ENCODE results near the gene SCYGR6.

The SCYGR6 gene

DNA sequence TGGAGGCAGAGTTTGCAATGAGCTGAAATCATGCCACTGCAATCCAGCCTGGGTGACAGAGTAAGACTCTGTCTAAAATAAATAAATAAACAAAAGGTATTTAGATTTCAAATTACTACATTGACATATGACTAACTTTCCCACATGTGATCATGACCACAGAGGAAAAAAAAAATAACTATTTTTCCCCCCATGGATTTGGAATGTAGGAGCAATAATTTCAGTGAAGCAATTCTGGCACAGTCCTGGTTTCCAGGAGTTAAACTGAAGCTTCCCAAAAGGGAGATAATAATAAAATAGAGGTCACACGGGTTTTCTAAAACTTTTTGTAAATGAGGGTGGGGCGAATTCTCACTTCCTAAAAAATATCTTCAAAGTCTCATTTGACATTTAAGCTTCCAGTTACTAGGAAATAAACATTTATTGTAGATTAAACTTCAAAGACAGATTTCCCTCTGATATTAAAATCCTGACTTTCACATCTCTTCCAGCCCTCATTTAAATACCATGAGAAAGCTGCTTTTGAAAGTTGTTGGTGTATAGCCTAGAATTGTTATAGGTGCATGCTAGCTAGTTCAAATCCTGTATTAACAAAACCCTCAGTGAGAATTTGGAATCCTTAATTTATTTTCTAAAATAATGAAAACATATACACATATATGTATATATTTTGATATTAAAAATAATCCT lies 27.4 kb downstream of the SCYGR6 start:
- no peak for FAIRE-seq
- no peak for DNase-seq (ENCODE audit: insufficient read length, low spot score)
- TF ChIP-seq PAX5 (IDR thresholded peaks at IDR 0.05; ENCODE audit: insufficient read depth, low read length, severe bottlenecking) (no peak), POLR2AphosphoS5 (IDR thresholded peaks at IDR 0.05; ENCODE audit: low read depth, low read length) (no peak)

DNA sequence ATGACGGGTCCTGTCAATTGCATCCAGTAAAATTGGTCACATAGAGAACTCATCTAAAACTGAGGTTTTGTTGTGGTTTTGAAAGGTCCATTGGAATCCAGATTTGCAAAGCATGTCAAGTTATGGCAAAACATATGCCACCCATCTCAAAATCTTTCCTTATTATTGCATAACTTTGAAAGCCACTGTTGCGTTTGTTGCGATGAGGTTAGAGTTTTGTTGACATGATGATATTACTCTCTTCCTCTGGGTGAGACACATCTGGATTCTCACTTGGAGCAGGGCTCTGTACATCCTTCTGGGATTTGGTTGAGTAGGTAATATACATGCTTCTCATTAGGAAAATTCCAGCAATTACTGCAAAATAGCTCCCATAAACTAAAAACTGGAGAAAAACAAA lies 37.4 kb downstream of the SCYGR6 start:
- FAIRE-seq (no peak), DNase-seq (ENCODE audit: insufficient read length, low spot score) (no peak)
- TF ChIP-seq SPI1 (IDR thresholded peaks at IDR 0.05; ENCODE audit: low read depth, low read length) (no peak), POU2F2 (IDR thresholded peaks at IDR 0.05; ENCODE audit: low read depth, low read length) (no peak), TAF1 (IDR thresholded peaks at IDR 0.05; ENCODE audit: low read depth, low read length) (no peak), PAX5 (IDR thresholded peaks at IDR 0.05; ENCODE audit: insufficient read depth, low read length, severe bottlenecking) (no peak), POLR2AphosphoS5 (IDR thresholded peaks at IDR 0.05; ENCODE audit: low read depth, low read length) (no peak)

DNA sequence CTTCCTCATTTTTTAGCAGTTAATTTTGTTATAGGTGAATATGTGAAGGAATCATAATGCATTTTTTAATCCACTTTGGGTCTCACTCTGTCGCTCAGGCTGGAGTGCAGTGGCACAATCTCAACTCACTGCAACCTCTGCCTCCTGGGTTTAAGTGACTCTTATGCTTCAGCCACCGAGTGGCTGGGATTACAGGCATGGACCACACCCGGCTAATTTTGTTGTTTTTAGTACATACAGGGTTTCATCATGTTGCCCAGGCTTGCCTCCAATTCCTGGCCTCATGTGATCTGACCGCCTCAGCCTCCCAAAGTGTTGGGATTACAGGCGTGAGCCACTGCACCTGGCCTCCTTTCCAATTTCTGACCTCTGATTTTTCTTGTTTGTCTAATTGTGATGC lies 40.3 kb downstream of the SCYGR6 start:
- FAIRE-seq, result no peak
- TF ChIP-seq POLR2A (IDR thresholded peaks at IDR 0.05; ENCODE audit: low read depth, low read length), result no peak
- TF ChIP-seq POLR2AphosphoS5 (IDR thresholded peaks at IDR 0.05; ENCODE audit: low read depth, low read length), result no peak
- no peak for TF ChIP-seq PAX5 (IDR thresholded peaks at IDR 0.05; ENCODE audit: insufficient read depth, low read length, severe bottlenecking)
- TF ChIP-seq TAF1 (IDR thresholded peaks at IDR 0.05; ENCODE audit: low read depth, low read length), result no peak
- no peak for DNase-seq (ENCODE audit: insufficient read length, low spot score)

DNA sequence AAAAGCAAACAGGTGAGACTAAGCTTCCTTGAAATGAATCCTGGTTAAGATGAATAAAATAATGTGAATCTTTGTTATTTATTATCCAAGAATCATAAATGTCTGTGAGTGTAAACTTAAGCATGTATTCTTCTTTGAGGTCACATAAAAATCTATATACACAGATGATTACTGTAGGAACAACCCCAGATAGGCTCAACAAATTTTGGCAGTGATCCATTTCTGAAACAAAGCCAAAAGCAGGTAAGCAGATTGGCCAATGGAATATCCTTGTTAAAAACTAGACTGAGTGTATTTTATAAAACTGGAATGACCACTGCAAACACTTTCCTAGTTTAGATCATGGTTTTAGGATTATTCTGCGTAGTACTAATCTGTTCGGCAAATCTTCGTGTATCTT lies 46.6 kb downstream of the SCYGR6 start:
- FAIRE-seq (no peak), DNase-seq (ENCODE audit: insufficient read length, low spot score) (no peak)
- no peak for TF ChIP-seq POLR2AphosphoS5 (IDR thresholded peaks at IDR 0.05; ENCODE audit: low read depth, low read length)
- TF ChIP-seq PAX5 (IDR thresholded peaks at IDR 0.05; ENCODE audit: insufficient read depth, low read length, severe bottlenecking), result no peak
- TF ChIP-seq POU2F2 (IDR thresholded peaks at IDR 0.05; ENCODE audit: low read depth, low read length), result no peak
- no peak for TF ChIP-seq SPI1 (IDR thresholded peaks at IDR 0.05; ENCODE audit: low read depth, low read length)
- no peak for TF ChIP-seq POLR2A (IDR thresholded peaks at IDR 0.05; ENCODE audit: low read depth, low read length)
- TF ChIP-seq TAF1 (IDR thresholded peaks at IDR 0.05; ENCODE audit: low read depth, low read length), result no peak

DNA sequence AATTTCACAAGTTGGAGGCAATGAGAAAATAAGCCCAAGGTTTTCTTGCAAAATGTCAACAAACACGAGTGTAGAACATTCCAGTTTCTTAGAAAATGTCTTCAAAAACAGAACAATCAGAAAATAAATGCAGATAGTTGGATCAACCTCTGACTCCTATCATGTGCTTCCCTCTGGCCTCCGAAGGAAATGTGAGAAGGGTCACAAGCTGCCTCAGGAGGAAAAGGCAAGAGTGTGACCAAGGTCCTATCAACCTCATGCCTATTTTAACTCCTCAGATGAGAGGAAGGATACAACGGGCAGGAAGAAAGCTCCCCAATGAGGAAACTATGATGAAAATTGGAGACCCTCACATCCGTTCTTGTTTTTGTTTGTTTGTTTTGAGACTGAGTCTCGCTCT lies 50.1 kb downstream of the SCYGR6 start:
- FAIRE-seq (no peak), DNase-seq (ENCODE audit: insufficient read length, low spot score) (no peak)
- TF ChIP-seq PAX5 (IDR thresholded peaks at IDR 0.05; ENCODE audit: insufficient read depth, low read length, severe bottlenecking) (no peak), SPI1 (IDR thresholded peaks at IDR 0.05; ENCODE audit: low read depth, low read length) (no peak), POU2F2 (IDR thresholded peaks at IDR 0.05; ENCODE audit: low read depth, low read length) (no peak), TAF1 (IDR thresholded peaks at IDR 0.05; ENCODE audit: low read depth, low read length) (no peak), POLR2A (IDR thresholded peaks at IDR 0.05; ENCODE audit: low read depth, low read length) (no peak)
